GM23338 (cell line): Measurements from ENCODE around the gene TEX101. TPM values are rescaled to one million over a fixed set of nuclear protein-coding genes. Genes with fewer than 3 reads are reported as not detected.

Experiments
- ATAC-seq: fragments of 200-7000 bp; cut with Tn5 transposase; 3 replicates; pipeline ENCODE4 v1.9.1; 2020
- DNase-seq: peaks from one replicate; pipeline ENCODE4 v3.0.0-alpha.2; 2015; ENCODE audit warnings: low spot score
- H2AFZ ChIP-seq: fragments of 200-600 bp; sonication (generic); 2 replicates; pipeline ENCODE4 v1.8.0; 2016; ENCODE audit warnings: antibody characterized with exemption, mild to moderate bottlenecking, moderate library complexity
- H3F3A ChIP-seq: fragments of 200-600 bp; sonication (generic); replicated peaks from 2 replicates; pipeline ENCODE4 v1.8.0; 2017; ENCODE audit warnings: antibody characterized with exemption, mixed run types, low read depth
- H3K27ac ChIP-seq: fragments of 200-600 bp; sonication (generic); 2 replicates; pipeline ENCODE4 v1.6.1; 2016; ENCODE audit warnings: low read depth
- H3K27me3 ChIP-seq: fragments of 200-600 bp; sonication (generic); 2 replicates; pipeline ENCODE4 v1.8.0; 2016; ENCODE audit warnings: mild to moderate bottlenecking, mixed run types, moderate library complexity; ENCODE audit not compliant: insufficient read depth
- H3K36me3 ChIP-seq: fragments of 200-600 bp; sonication (generic); 2 replicates; pipeline ENCODE4 v1.8.0; 2016; ENCODE audit warnings: mild to moderate bottlenecking; ENCODE audit not compliant: insufficient read depth
- H3K4me1 ChIP-seq: fragments of 200-600 bp; sonication (generic); 2 replicates; pipeline ENCODE4 v1.8.0; 2016; ENCODE audit warnings: mild to moderate bottlenecking, moderate library complexity; ENCODE audit not compliant: insufficient read depth
- H3K4me2 ChIP-seq: fragments of 200-600 bp; sonication (generic); 2 replicates; pipeline ENCODE4 v1.7.1; 2017; ENCODE audit warnings: mixed run types
- H3K4me3 ChIP-seq: fragments of 200-600 bp; sonication (generic); 2 replicates; pipeline ENCODE4 v1.6.1; 2016; ENCODE audit warnings: mixed run types
- H3K79me2 ChIP-seq: fragments of 200-600 bp; sonication (generic); replicated peaks from 2 replicates; pipeline ENCODE4 v1.8.0; 2017; ENCODE audit warnings: mild to moderate bottlenecking; ENCODE audit not compliant: insufficient read depth
- H3K9me2 ChIP-seq: fragments of 200-600 bp; sonication (generic); 2 replicates; pipeline ENCODE4 v1.8.0; 2017; ENCODE audit not compliant: insufficient read depth
- H4K20me1 ChIP-seq: fragments of 200-600 bp; sonication (generic); replicated peaks from 2 replicates; pipeline ENCODE4 v1.8.0; 2017; ENCODE audit warnings: mild to moderate bottlenecking; ENCODE audit not compliant: insufficient read depth
- H3K27ac Mint-ChIP-seq: 2 replicates; pipeline ENCODE4 v1.8.0; 2020; ENCODE audit warnings: inconsistent platforms, mild to moderate bottlenecking, moderate library complexity, mixed read lengths
- H3K27me3 Mint-ChIP-seq: 3 replicates; pipeline ENCODE4 v1.8.0; 2022; ENCODE audit warnings: low read depth, mild to moderate bottlenecking, moderate library complexity, mixed read lengths, inconsistent platforms; ENCODE audit not compliant: insufficient read depth, poor library complexity
- H3K36me3 Mint-ChIP-seq: 3 replicates; pipeline ENCODE4 v1.8.0; 2021; ENCODE audit warnings: low read depth, mild to moderate bottlenecking, inconsistent platforms, moderate library complexity, mixed read lengths
- H3K4me1 Mint-ChIP-seq: 3 replicates; pipeline ENCODE4 v1.8.0; 2020; ENCODE audit warnings: mild to moderate bottlenecking, inconsistent platforms, mixed read lengths
- H3K4me3 Mint-ChIP-seq: 3 replicates; pipeline ENCODE4 v1.8.0; 2021; ENCODE audit warnings: moderate library complexity, mild to moderate bottlenecking, inconsistent platforms, mixed read lengths
- H3K9me3 Mint-ChIP-seq: 3 replicates; pipeline ENCODE4 v1.8.0; 2020; ENCODE audit warnings: moderate library complexity, mild to moderate bottlenecking, inconsistent platforms, mixed read lengths
- CTCF ChIP-seq, 2 experiments: fragments of 200-600 bp in 1 of 2; sonication (generic) in 1 of 2; conservative IDR thresholded peaks; 2 replicates each; pipeline versions ENCODE4 v1.5.1 to v1.6.1; 2016 to 2017; ENCODE audit warnings: antibody characterized with exemption in 2 of 2, low read depth in 2 of 2, mild to moderate bottlenecking in 2 of 2, moderate library complexity in 1 of 2
- REST ChIP-seq: IDR thresholded peaks from one replicate; pipeline ENCODE4 v1.6.1; 2018; ENCODE audit warnings: antibody characterized with exemption; ENCODE audit not compliant: unreplicated experiment
- STAT1 ChIP-seq: IDR thresholded peaks from one replicate; pipeline ENCODE4 v1.6.1; 2016; ENCODE audit warnings: antibody characterized with exemption; ENCODE audit not compliant: unreplicated experiment
- ZNF114 ChIP-seq: fragments of 250-450 bp; sonication (Bioruptor Pico); IDR thresholded peaks from 2 replicates; pipeline ENCODE4 v1.5.0; 2020; ENCODE audit warnings: mild to moderate bottlenecking, moderate library complexity
- ZNF462 ChIP-seq: fragments of 250-450 bp; sonication (Bioruptor Pico); IDR thresholded peaks from 2 replicates; pipeline ENCODE4 v1.5.0; 2020; ENCODE audit warnings: mild to moderate bottlenecking, moderate library complexity
- polyA plus RNA-seq: library from polyadenylated mRNA; unstranded; fragments of >200 nt; fragmentation: Nextera tagmentation; extraction: Ambion mirVana; gene quantifications from 2 replicates; pipeline ENCODE4 v1.2.1, GENCODE V29; 2016
- total RNA-seq: library from RNA; depleted of rRNA; stranded (reverse); fragments of >200 nt; shearing (Covaris generic); gene quantifications from 2 replicates; pipeline ENCODE4 v1.2.3, GENCODE V29; 2014

TEX101 gene
- total and polyA plus RNA-seq, 2 experiments from 2014 or later = not detected

- Mint-ChIP-seq H3K36me3 (no peaks in the 10 kb centered on the region), H3K4me3 (no peak overlapping the region), H3K27me3 (peaks cover 4% of the 10 kb centered on the region), H3K9me3 (no peaks in the 10 kb centered on the region; the same call in 2 of the 3 replicates), H3K27ac (no peak overlapping the region), H3K4me1 (peaks cover 5% of the 10 kb centered on the region; the same call in 1 of the 3 replicates)
- TF ChIP-seq CTCF (conservative IDR thresholded peaks at IDR 0.05; ENCODE audit: low read depth in 2 of 2) (peak; percentile 68 to 70), ZNF462 (CRISPR knock-in tag) (no peak)
- 0 out of 2 replicates have a peak overlapping the region, but pooled peaks have one; percentile 7 for H3K27ac ChIP-seq
- no peak overlapping the region for H3K4me2 ChIP-seq
- no peaks in the 10 kb centered on the region for H3K36me3 ChIP-seq
- H3K27me3 ChIP-seq = no peaks in the 10 kb centered on the region
- no peaks in the 10 kb centered on the region for H3K4me1 ChIP-seq
- no peaks in the 10 kb centered on the region for H3K9me2 ChIP-seq
- DNase-seq (peak; percentile 75), ATAC-seq (peak; percentile 60)
- H3F3A ChIP-seq = no peaks in the 10 kb centered on the region
- no peak overlapping the region for H2AFZ ChIP-seq
- no peak overlapping the region for H3K4me3 ChIP-seq
- no peaks in the 10 kb centered on the region for H3K79me2 ChIP-seq
- no peaks in the 10 kb centered on the region for H4K20me1 ChIP-seq
Observed at GRCh38 chr19:43430142-43430710, 15.5 kb downstream of the TEX101 start.

GRCh38 chr19:43430976-43431375, 16.3 kb downstream of the TEX101 start:
- no peak overlapping the region for H3K4me3 ChIP-seq
- peaks cover 4% of the 10 kb centered on the region for H3K27me3 Mint-ChIP-seq
- no peak overlapping the region for H3K27ac ChIP-seq
- no peak overlapping the region for H3K27ac Mint-ChIP-seq
- H3K9me2 ChIP-seq = no peaks in the 10 kb centered on the region
- no peak overlapping the region for H3K4me2 ChIP-seq
- H2AFZ ChIP-seq = no peak overlapping the region
- H3K9me3 Mint-ChIP-seq = no peaks in the 10 kb centered on the region; the same call in 2 of the 3 replicates
- H4K20me1 ChIP-seq = no peaks in the 10 kb centered on the region
- no peaks in the 10 kb centered on the region for H3K27me3 ChIP-seq
- no peak overlapping the region for H3K4me3 Mint-ChIP-seq
- DNase-seq (no peak), ATAC-seq (no peak)
- no peaks in the 10 kb centered on the region for H3K79me2 ChIP-seq
- H3K4me1 Mint-ChIP-seq = 0 out of 3 replicates have a peak, but pooled peaks cover under 1% of the 10 kb centered on the region
- H3K36me3 Mint-ChIP-seq = no peaks in the 10 kb centered on the region
- no peaks in the 10 kb centered on the region for H3F3A ChIP-seq
- no peaks in the 10 kb centered on the region for H3K4me1 ChIP-seq
- no peaks in the 10 kb centered on the region for H3K36me3 ChIP-seq
- no peak for TF ChIP-seq CTCF (conservative IDR thresholded peaks at IDR 0.05; ENCODE audit: low read depth in 2 of 2)
- TF ChIP-seq ZNF114 = no peak
- TF ChIP-seq REST = no peak
- no peak for TF ChIP-seq STAT1
